HEK293T (cell line): ENCODE results near the gene EPHA3.
A peak's percentile ranks its signal among the peaks of the same experiment; 100 is the strongest.

Source experiments
- CTCF ChIA-PET: fragments of 350-600 bp; formaldehyde crosslinking; extraction: SDS; loops from one replicate; lab custom pipeline; 2021; ENCODE audit warnings: antibody characterized with exemption, inconsistent platforms; lab: Yijun Ruan, JAX
- POLR2A ChIA-PET: fragments of 350-600 bp; formaldehyde crosslinking; extraction: SDS; loops from one replicate; lab custom pipeline; 2020; ENCODE audit warnings: antibody characterized with exemption, inconsistent platforms; lab: Yijun Ruan, JAX
- DNase-seq: peaks from one replicate; pipeline ENCODE4 v3.0.0; 2012; ENCODE audit warnings: mixed read lengths; ENCODE audit errors: extremely low spot score
- ARNT ChIP-seq: fragments of 450-650 bp; IDR thresholded peaks from 2 replicates; pipeline ENCODE4 v1.6.1; 2017; ENCODE audit warnings: mild to moderate bottlenecking
- BHLHE40 ChIP-seq: fragments of 450-650 bp; IDR thresholded peaks from 2 replicates; pipeline ENCODE4 v1.6.1; 2016; ENCODE audit warnings: mild to moderate bottlenecking, moderate library complexity, borderline replicate concordance
- CTBP1 ChIP-seq: fragments of 450-650 bp; IDR thresholded peaks from 2 replicates; pipeline ENCODE4 v1.6.1; 2016; ENCODE audit warnings: borderline replicate concordance
- ELF4 ChIP-seq: fragments of 450-650 bp; IDR thresholded peaks from 2 replicates; pipeline ENCODE4 v1.6.1; 2017; ENCODE audit warnings: antibody characterized with exemption
- FOXA1 ChIP-seq: fragments of 450-650 bp; IDR thresholded peaks from 2 replicates; pipeline ENCODE4 v1.6.1; 2016; ENCODE audit warnings: mild to moderate bottlenecking
- FOXK2 ChIP-seq: fragments of 450-650 bp; IDR thresholded peaks from 2 replicates; pipeline ENCODE4 v1.6.1; 2016; ENCODE audit warnings: mild to moderate bottlenecking
- FOXM1 ChIP-seq: fragments of 450-650 bp; IDR thresholded peaks from 2 replicates; pipeline ENCODE4 v1.6.1; 2017; ENCODE audit warnings: mild to moderate bottlenecking, borderline replicate concordance
- HDGF ChIP-seq: fragments of 450-650 bp; IDR thresholded peaks from 2 replicates; pipeline ENCODE4 v1.6.1; 2017; ENCODE audit warnings: antibody characterized with exemption, borderline replicate concordance
- L3MBTL2 ChIP-seq: fragments of 450-650 bp; conservative IDR thresholded peaks from 2 replicates; pipeline ENCODE4 v1.6.1; 2016; ENCODE audit warnings: mild to moderate bottlenecking
- LEF1 ChIP-seq: fragments of 450-650 bp; IDR thresholded peaks from 2 replicates; pipeline ENCODE4 v1.6.1; 2017; ENCODE audit warnings: mild to moderate bottlenecking, borderline replicate concordance
- NFRKB ChIP-seq: fragments of 450-650 bp; IDR thresholded peaks from 2 replicates; pipeline ENCODE4 v1.6.1; 2016; ENCODE audit warnings: mild to moderate bottlenecking, moderate library complexity
- SP1 ChIP-seq: fragments of 450-650 bp; IDR thresholded peaks from 2 replicates; pipeline ENCODE4 v1.6.1; 2017
- SUZ12 ChIP-seq: fragments of 450-650 bp; IDR thresholded peaks from 2 replicates; pipeline ENCODE4 v1.6.1; 2016; ENCODE audit warnings: mild to moderate bottlenecking
- TARDBP ChIP-seq: fragments of 450-650 bp; IDR thresholded peaks from 2 replicates; pipeline ENCODE4 v1.6.1; 2016
- ZNF384 ChIP-seq: fragments of 450-650 bp; IDR thresholded peaks from 2 replicates; pipeline ENCODE4 v1.6.1; 2016
- TF ChIP-seq, protein P1 (sequence below): fragments of 450-650 bp; IDR thresholded peaks from 2 replicates; pipeline ENCODE4 v1.6.1; 2016

EPHA3 gene

DNA sequence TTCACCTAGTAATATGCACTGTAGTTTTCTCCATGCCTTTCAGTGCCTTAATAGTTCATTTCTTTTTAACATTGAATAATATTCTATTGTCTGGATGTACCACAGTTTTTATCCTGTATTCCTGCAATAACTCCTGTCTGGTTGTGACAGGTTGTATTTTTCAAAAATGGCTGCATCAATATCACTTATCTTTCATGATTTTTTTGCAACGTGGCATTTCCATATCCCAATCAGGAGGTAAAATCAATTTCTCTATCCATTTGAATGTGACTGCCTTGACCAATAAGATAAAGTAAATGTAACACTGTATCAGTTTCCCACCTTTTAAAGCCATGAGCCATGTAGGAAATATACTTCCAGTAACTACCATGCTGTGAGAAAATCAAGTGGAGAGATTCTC lies 27.5 kb upstream of the EPHA3 start:
- ChIA-PET CTCF (no interaction called here), POLR2A (no interaction called here)
- no peak for DNase-seq
- no peak for TF ChIP-seq NFRKB
- no peak for TF ChIP-seq BHLHE40
- TF ChIP-seq CTBP1: no peak
- no peak for TF ChIP-seq FOXK2
- no peak for TF ChIP-seq SUZ12
- no peak for TF ChIP-seq ARNT
- no peak for TF ChIP-seq ELF4

DNA sequence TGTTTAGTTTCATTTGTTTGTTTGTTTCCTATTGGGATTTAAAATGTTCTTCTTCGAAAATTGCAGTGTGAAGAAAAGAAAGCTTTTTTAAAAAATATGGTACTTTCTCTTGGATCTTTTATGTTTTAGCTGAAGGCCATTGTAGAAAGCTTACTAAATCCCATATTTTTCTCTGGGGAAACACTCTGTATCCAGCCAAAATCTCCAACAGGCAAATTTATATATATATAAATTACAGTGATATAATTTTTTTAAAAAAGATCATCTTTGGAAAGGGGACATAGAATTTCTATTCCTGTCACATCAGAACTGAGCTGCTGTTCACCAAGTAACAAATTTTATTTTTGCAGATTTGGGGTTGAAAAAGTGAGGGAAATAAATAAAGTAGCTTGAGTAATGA lies 19.6 kb upstream of the EPHA3 start:
- DNase-seq: no peak
- ChIA-PET POLR2A (no interaction called here), CTCF (no interaction called here)
- TF ChIP-seq ARNT (no peak), NFRKB (no peak), ZNF384 (no peak), HDGF (no peak)
- TF ChIP-seq, protein P1, sequence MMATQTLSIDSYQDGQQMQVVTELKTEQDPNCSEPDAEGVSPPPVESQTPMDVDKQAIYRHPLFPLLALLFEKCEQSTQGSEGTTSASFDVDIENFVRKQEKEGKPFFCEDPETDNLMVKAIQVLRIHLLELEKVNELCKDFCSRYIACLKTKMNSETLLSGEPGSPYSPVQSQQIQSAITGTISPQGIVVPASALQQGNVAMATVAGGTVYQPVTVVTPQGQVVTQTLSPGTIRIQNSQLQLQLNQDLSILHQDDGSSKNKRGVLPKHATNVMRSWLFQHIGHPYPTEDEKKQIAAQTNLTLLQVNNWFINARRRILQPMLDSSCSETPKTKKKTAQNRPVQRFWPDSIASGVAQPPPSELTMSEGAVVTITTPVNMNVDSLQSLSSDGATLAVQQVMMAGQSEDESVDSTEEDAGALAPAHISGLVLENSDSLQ: no peak

DNA sequence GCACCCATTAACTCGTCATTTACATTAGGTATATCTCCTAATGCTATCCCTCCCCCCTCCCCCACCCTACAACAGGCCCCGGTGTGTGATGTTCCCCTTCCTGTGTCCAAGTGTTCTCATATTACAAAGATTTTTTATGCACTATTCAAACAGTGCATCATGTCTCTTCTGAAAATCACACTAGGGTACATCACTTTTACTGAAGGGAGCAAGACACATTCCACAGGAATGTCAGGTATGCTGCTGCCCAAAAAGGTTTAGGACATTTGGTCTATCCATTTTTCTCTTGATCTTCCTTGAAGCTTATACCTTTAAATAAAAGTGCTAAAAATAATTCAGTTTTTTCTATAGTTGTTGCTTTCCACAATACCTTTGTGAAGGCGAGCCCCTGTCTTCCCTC lies 9.2 kb upstream of the EPHA3 start:
- CTCF ChIA-PET: interaction anchor here (0.6 kb wide), 1 partner anchor 54 kb away, joined by 3 read pairs; no protein-coding TSS in a partner anchor

DNA sequence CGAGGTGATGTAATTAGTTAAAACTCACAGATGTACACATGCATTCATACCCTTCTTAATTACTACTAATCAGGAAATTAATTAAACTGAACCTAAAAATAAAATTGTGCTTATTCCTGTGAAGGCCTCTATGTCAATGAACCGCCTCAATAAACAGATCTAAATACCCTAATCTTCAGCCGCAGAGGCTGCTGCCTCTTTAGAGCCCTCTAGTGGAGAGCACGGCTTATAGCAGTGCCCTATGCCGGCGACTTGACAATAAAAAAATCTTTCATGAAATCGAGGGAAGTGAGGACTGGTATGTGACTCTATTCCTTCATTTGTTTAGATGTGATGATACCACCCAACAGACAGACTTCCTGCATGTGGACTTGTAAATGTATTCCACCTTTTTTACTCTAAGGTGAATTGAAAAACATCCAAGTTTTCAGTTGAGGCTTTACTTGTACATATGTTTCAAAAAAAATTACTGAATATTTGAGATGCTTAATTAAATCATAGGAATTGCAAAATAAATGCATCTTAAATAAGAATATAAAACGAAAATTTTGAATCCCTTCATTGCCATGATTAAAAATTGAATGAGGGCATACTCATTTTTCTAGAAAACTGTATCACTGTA lies 8.3 kb upstream of the EPHA3 start:
- ChIA-PET CTCF (no interaction called here), POLR2A (no interaction called here)
- no peak for TF ChIP-seq FOXA1
- TF ChIP-seq NFRKB: no peak
- no peak for TF ChIP-seq ZNF384
- TF ChIP-seq FOXM1: no peak
- no peak for TF ChIP-seq ELF4
- TF ChIP-seq ARNT: no peak
- no peak for TF ChIP-seq LEF1
- TF ChIP-seq BHLHE40: no peak
- no peak for TF ChIP-seq SUZ12
- TF ChIP-seq L3MBTL2: no peak
- TF ChIP-seq, protein P1: no peak
- no peak for TF ChIP-seq FOXK2
- no peak for TF ChIP-seq SP1
- DNase-seq: peak; percentile 56

More for the DNA sequence above, 9.2 kb upstream of the EPHA3 start:
- TF ChIP-seq LEF1: no peak
- no peak for TF ChIP-seq SP1
- TF ChIP-seq SUZ12: no peak
- TF ChIP-seq CTBP1: no peak
- no peak for TF ChIP-seq HDGF
- TF ChIP-seq FOXK2: no peak
- TF ChIP-seq ZNF384: no peak
- no peak for TF ChIP-seq FOXA1
- no peak for TF ChIP-seq NFRKB
- TF ChIP-seq L3MBTL2: no peak
- no peak for TF ChIP-seq FOXM1
- no peak for TF ChIP-seq TARDBP
- DNase-seq: no peak
- POLR2A ChIA-PET: no interaction called here

DNA sequence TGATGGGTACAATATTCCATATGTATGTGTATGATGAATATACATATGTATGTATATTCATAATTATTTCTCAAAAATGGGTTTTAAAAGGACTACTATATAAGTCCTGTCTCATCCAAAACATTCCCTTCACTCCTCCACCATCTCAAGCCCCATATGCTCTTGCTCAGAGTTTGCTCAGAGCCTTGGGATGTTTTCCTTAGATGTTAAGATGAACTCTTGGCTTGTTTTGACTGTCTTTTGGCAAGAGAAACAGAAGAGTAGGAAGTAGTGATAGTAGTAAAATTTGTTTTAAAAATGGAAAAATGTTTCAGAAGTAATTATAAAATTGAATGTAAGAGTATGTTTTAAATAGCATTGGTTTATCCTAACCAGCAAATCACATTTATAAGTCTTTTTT lies 6.2 kb upstream of the EPHA3 start:
- TF ChIP-seq BHLHE40 (no peak), HDGF (no peak), FOXK2 (no peak), FOXM1 (no peak), SUZ12 (no peak), L3MBTL2 (no peak), CTBP1 (no peak), ARNT (no peak), ELF4 (no peak), ZNF384 (no peak), NFRKB (no peak), LEF1 (no peak), TARDBP (no peak), FOXA1 (no peak), SP1 (no peak)
- TF ChIP-seq, protein P1: no peak
- CTCF ChIA-PET: no interaction called here
- POLR2A ChIA-PET: no interaction called here
- no peak for DNase-seq

DNA sequence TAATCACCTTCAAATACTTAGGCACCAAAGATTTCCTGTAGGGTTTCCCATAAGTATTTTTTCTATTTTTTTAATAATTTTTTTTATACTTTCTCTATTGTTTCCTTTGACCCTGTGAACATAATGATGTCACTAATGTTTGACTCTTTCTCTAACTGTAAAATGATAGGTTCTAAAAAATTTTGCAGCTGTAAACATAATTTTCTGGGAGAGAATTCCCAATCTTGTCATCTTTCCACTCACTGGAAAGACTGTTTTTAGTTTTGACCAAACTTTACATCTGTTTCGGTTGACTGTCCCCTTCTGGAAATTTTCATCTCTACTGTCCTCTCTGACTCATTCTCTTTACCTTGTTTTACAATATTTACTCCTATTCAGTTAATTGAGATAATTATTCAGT lies 5.5 kb upstream of the EPHA3 start:
- DNase-seq: no peak
- no peak for TF ChIP-seq LEF1
- no peak for TF ChIP-seq SUZ12
- TF ChIP-seq FOXM1: no peak
- TF ChIP-seq HDGF: no peak
- TF ChIP-seq ARNT: no peak
- no peak for TF ChIP-seq ELF4
- TF ChIP-seq SP1: no peak
- TF ChIP-seq BHLHE40: no peak
- no peak for TF ChIP-seq ZNF384
- TF ChIP-seq L3MBTL2: no peak
- no peak for TF ChIP-seq TARDBP
- no peak for TF ChIP-seq NFRKB
- no peak for TF ChIP-seq FOXA1
- TF ChIP-seq FOXK2: no peak
- TF ChIP-seq, protein P1: no peak
- TF ChIP-seq CTBP1: no peak
- POLR2A ChIA-PET: no interaction called here
- CTCF ChIA-PET: no interaction called here
